Fibroblast of the conjunctiva (primary cell): Measurements from ENCODE around the gene MYO1G.
A peak's percentile ranks its signal among the peaks of the same experiment; 100 is the strongest.
"Not testable (repeated sequence)": the region's sequence is repeated elsewhere in the genome, so short reads cannot be mapped to it uniquely, and the experiment has no call there.

Experiments used
- DNase-seq: peaks from one replicate; pipeline ENCODE4 v3.0.0-alpha.2; 2010; ENCODE audit warnings: low read depth

The MYO1G gene

GRCh38 chr7:44999245-45000092 lies 20.7 kb upstream of the MYO1G start:
- DNase-seq = peak; percentile 99

- no peak for DNase-seq
These were observed 19.5 kb upstream of the MYO1G start for GRCh38 chr7:44998153-44998871.

- no peak for DNase-seq
These were observed 17.0 kb upstream of the MYO1G start for GRCh38 chr7:44995555-44996493.

GRCh38 chr7:44994877-44995554 lies 16.2 kb upstream of the MYO1G start:
- DNase-seq = no peak

GRCh38 chr7:44992004-44992795 lies 13.4 kb upstream of the MYO1G start:
- not testable (repeated sequence) for DNase-seq

- DNase-seq = no peak
These were observed 11.6 kb upstream of the MYO1G start for GRCh38 chr7:44990109-44991023.

GRCh38 chr7:44989132-44989531 lies 10.3 kb upstream of the MYO1G start:
- no peak for DNase-seq

- no peak for DNase-seq
These were observed 9.9 kb upstream of the MYO1G start for GRCh38 chr7:44988701-44989100.

GRCh38 chr7:44987996-44988395 lies 9.2 kb upstream of the MYO1G start:
- DNase-seq = no peak

- DNase-seq = no peak
These were observed 8.6 kb upstream of the MYO1G start for GRCh38 chr7:44987457-44987856.

GRCh38 chr7:44986218-44987053 lies 7.6 kb upstream of the MYO1G start:
- peak; percentile 88 for DNase-seq

- no peak for DNase-seq
These were observed 7.0 kb upstream of the MYO1G start for GRCh38 chr7:44985900-44986217.

- DNase-seq = no peak
These were observed 6.3 kb upstream of the MYO1G start for GRCh38 chr7:44985033-44985695.

- no peak for DNase-seq
These were observed 5.6 kb upstream of the MYO1G start for GRCh38 chr7:44984478-44984758.

- DNase-seq = no peak
These were observed 5.1 kb upstream of the MYO1G start for GRCh38 chr7:44983742-44984477.

GRCh38 chr7:44982970-44983369 lies 4.2 kb upstream of the MYO1G start:
- no peak for DNase-seq

- no peak for DNase-seq
These were observed 3.7 kb upstream of the MYO1G start for GRCh38 chr7:44982535-44982923.
